HepG2 (cell line): ENCODE results near the gene LMAN2L. TPM values are rescaled to one million over a fixed set of nuclear protein-coding genes. Genes with fewer than 3 reads are reported as not detected.
A peak's percentile ranks its signal among the peaks of the same experiment; 100 is the strongest.

Experiments
- HCFC1 ChIP-seq: fragments of 150-350 bp; IDR thresholded peaks from 2 replicates; pipeline ENCODE4 v1.6.1; 2014; ENCODE audit warnings: low read depth, low read length
- HMG20A ChIP-seq: IDR thresholded peaks from 2 replicates; pipeline ENCODE4 v1.6.1; 2016; ENCODE audit warnings: borderline replicate concordance
- HNF4A ChIP-seq: sonication (generic); formaldehyde crosslinking; IDR thresholded peaks from 2 replicates; pipeline ENCODE4 v1.4.0; 2020; ENCODE audit warnings: missing genetic modification reagents
- TCF7 ChIP-seq: sonication (generic); IDR thresholded peaks from 2 replicates; pipeline ENCODE4 v1.6.1; 2016; ENCODE audit warnings: antibody characterized with exemption, low read depth
- ZKSCAN1 ChIP-seq: fragments of 150-350 bp; IDR thresholded peaks from 2 replicates; pipeline ENCODE4 v1.6.1; 2014; ENCODE audit warnings: low read length
- ZNF407 ChIP-seq: sonication (generic); formaldehyde crosslinking; IDR thresholded peaks from one replicate; pipeline ENCODE4 v1.5.1; 2020; ENCODE audit warnings: mild to moderate bottlenecking, missing genetic modification reagents; ENCODE audit errors: not compliant biosample characterization
- ZNF646 ChIP-seq: sonication (generic); formaldehyde crosslinking; IDR thresholded peaks from 2 replicates; pipeline ENCODE4 v1.9.0; 2021; ENCODE audit warnings: mild to moderate bottlenecking, missing genetic modification reagents
- polyA plus RNA-seq, 8 experiments: library from polyadenylated mRNA; depleted of rRNA in 3 of 8; stranded (reverse) in 7 of 8; unstranded in 1 of 8; fragments of >200 nt; fragmentation: Illumina TruSeq in 4 of 8; extraction: Trizol in 4 of 8; gene quantifications; 2 replicates each; pipeline versions ENCODE4 v1.2.1 to v1.2.3, GENCODE V29; 2011 to 2016; ENCODE audit warnings: low read depth in 4 of 8, missing spikeins in 1 of 8, mixed read lengths in 1 of 8; ENCODE audit not compliant: insufficient read depth in 1 of 8
- total RNA-seq, 5 experiments: library from RNA; depleted of rRNA; stranded (reverse); fragments of >200 nt; fragmentation: Illumina TruSeq; extraction: Trizol; gene quantifications; 2 replicates each; pipeline ENCODE4 v1.2.3, GENCODE V29; 2016; ENCODE audit warnings: low read depth in 1 of 5
- TF ChIP-seq, protein P1 (sequence below): sonication (generic); formaldehyde crosslinking; IDR thresholded peaks from 2 replicates; pipeline ENCODE4 v1.4.0; 2020; ENCODE audit warnings: low read depth, missing genetic modification reagents
- TF ChIP-seq, protein P2 (sequence below): sonication (generic); formaldehyde crosslinking; IDR thresholded peaks from 2 replicates; pipeline ENCODE4 v1.5.0; 2020; ENCODE audit warnings: missing genetic modification reagents

Gene LMAN2L
- total and polyA plus RNA-seq, 2 of the 13 experiments (the other 11 are each of a cell fraction or from before 2014, with no cell fraction given): 39.1 to 57.9 TPM

GRCh38 chr2:96739633-96740428 lies at the start of gene LMAN2L (continued):
- no peak for TF ChIP-seq ZNF646 (CRISPR knock-in tag)
- TF ChIP-seq HNF4A (CRISPR knock-in tag): no peak; the same call in 1 of the 2 replicates
- TF ChIP-seq, protein P1, sequence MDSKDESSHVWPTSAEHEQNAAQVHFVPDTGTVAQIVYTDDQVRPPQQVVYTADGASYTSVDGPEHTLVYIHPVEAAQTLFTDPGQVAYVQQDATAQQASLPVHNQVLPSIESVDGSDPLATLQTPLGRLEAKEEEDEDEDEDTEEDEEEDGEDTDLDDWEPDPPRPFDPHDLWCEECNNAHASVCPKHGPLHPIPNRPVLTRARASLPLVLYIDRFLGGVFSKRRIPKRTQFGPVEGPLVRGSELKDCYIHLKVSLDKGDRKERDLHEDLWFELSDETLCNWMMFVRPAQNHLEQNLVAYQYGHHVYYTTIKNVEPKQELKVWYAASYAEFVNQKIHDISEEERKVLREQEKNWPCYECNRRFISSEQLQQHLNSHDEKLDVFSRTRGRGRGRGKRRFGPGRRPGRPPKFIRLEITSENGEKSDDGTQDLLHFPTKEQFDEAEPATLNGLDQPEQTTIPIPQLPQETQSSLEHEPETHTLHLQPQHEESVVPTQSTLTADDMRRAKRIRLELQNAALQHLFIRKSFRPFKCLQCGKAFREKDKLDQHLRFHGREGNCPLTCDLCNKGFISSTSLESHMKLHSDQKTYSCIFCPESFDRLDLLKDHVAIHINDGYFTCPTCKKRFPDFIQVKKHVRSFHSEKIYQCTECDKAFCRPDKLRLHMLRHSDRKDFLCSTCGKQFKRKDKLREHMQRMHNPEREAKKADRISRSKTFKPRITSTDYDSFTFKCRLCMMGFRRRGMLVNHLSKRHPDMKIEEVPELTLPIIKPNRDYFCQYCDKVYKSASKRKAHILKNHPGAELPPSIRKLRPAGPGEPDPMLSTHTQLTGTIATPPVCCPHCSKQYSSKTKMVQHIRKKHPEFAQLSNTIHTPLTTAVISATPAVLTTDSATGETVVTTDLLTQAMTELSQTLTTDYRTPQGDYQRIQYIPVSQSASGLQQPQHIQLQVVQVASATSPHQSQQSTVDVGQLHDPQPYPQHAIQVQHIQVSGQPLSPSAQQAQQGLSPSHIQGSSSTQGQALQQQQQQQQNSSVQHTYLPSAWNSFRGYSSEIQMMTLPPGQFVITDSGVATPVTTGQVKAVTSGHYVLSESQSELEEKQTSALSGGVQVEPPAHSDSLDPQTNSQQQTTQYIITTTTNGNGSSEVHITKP (CRISPR knock-in tag): no peak
- TF ChIP-seq, protein P2, sequence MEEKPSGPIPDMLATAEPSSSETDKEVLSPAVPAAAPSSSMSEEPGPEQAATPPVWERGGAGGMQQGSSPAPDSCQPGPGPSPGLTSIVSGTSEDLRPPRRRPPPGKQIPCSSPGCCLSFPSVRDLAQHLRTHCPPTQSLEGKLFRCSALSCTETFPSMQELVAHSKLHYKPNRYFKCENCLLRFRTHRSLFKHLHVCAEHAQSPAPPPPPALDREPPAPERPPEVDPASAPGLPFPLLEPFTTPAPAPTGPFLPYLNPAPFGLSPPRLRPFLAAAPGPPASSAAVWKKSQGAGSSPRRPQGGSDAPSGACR (CRISPR knock-in tag): no peak
- no peak for TF ChIP-seq ZKSCAN1
- peak; percentile 86 for TF ChIP-seq HCFC1
- TF ChIP-seq TCF7: no peak
- TF ChIP-seq ZNF407 (CRISPR knock-in tag): no peak
- no peak for TF ChIP-seq HMG20A
